Measurements from ENCODE around the gene ADAMTS2. TPM values are rescaled to one million over a fixed set of nuclear protein-coding genes. Genes with fewer than 3 reads are reported as not detected.

ADAMTS2 gene
- total RNA-seq, 2 experiments from 2014 or later = not detected

- Mint-ChIP-seq H3K27ac (no peak overlapping the region), H3K4me3 (no peak overlapping the region), H3K27me3 (no peaks in the 10 kb centered on the region), H3K36me3 (ENCODE audit: low read depth) (no peaks in the 10 kb centered on the region), H3K4me1 (ENCODE audit: low read depth) (peaks cover 7% of the 10 kb centered on the region), H3K9me3 (no peaks in the 10 kb centered on the region)
- ChIA-PET CTCF (no interaction called here), POLR2A (no interaction called here)
- H3K9me3 ChIP-seq (ENCODE audit: control insufficient read depth in 1 of 2, insufficient read depth in 1 of 2, low read length in 2 of 2) = peaks cover 0 to 7% of the 10 kb centered on the region in 2 experiments
- H3K4me3 ChIP-seq (ENCODE audit: low read length) = no peak overlapping the region
- H3K27ac ChIP-seq (ENCODE audit: low read depth in 1 of 2, low read length in 2 of 2) = no peak overlapping the region
- H3K4me1 ChIP-seq (ENCODE audit: insufficient read depth, low read length) = no peaks in the 10 kb centered on the region
- no peaks in the 10 kb centered on the region for H3K36me3 ChIP-seq (ENCODE audit: insufficient read depth, low read length)
- no peak for TF ChIP-seq CTCF (IDR thresholded peaks at IDR 0.05)
- DNase-seq = no peak
- H3K27me3 ChIP-seq (ENCODE audit: control insufficient read depth in 1 of 2, insufficient read depth in 2 of 2, low read length in 2 of 2) = no peaks in the 10 kb centered on the region
- intact Hi-C loops (cut with DNase I, micrococcal nuclease) = no loop called here
- ATAC-seq (ENCODE audit: poor library complexity) = no peak
Measured at GRCh38 chr5:179278546-179278945, 66.7 kb downstream of the ADAMTS2 start.

DNA sequence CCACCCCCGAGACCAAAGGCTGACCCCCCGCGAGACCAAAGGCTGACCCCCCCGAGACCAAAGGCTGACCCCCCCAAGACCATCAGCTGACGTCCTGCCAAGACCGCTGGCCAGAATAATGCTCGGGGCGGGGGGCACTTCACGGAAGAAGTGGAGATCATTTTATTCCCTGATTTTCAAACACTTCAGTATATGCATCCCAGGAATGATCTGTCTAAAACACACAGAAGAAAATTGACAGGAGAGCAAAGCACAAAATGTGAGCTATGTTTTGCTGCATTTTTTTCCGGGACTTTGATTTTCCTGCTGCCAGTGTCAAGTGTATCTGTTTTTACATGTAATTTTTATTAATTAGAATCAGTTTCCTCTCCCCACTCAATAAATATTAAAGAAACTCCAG is 67.1 kb downstream of the ADAMTS2 start:
- H3K4me3 ChIP-seq (ENCODE audit: low read length) = no peak overlapping the region
- Mint-ChIP-seq H3K27ac (no peak overlapping the region), H3K4me3 (no peak overlapping the region), H3K9me3 (no peaks in the 10 kb centered on the region), H3K36me3 (ENCODE audit: low read depth) (no peaks in the 10 kb centered on the region), H3K4me1 (ENCODE audit: low read depth) (peaks cover 7% of the 10 kb centered on the region), H3K27me3 (no peaks in the 10 kb centered on the region)
- ChIA-PET POLR2A (no interaction called here), CTCF (no interaction called here)
- no peak for DNase-seq
- no peaks in the 10 kb centered on the region for H3K27me3 ChIP-seq (ENCODE audit: control insufficient read depth in 1 of 2, insufficient read depth in 2 of 2, low read length in 2 of 2)
- H3K9me3 ChIP-seq (ENCODE audit: control insufficient read depth in 1 of 2, insufficient read depth in 1 of 2, low read length in 2 of 2) = peaks cover 0 to 7% of the 10 kb centered on the region in 2 experiments
- intact Hi-C loops (cut with DNase I, micrococcal nuclease) = no loop called here
- H3K4me1 ChIP-seq (ENCODE audit: insufficient read depth, low read length) = no peaks in the 10 kb centered on the region
- H3K36me3 ChIP-seq (ENCODE audit: insufficient read depth, low read length) = no peaks in the 10 kb centered on the region
- no peak for ATAC-seq (ENCODE audit: poor library complexity)
- H3K27ac ChIP-seq (ENCODE audit: low read depth in 1 of 2, low read length in 2 of 2) = no peak overlapping the region
- no peak for TF ChIP-seq CTCF (IDR thresholded peaks at IDR 0.05)

GRCh38 chr5:179276838-179277395 is 68.3 kb downstream of the ADAMTS2 start:
- no peaks in the 10 kb centered on the region for H3K27me3 Mint-ChIP-seq
- POLR2A ChIA-PET = no interaction called here
- CTCF ChIA-PET = no interaction called here
- peaks cover 7% of the 10 kb centered on the region for H3K4me1 Mint-ChIP-seq (ENCODE audit: low read depth)
- no peak for TF ChIP-seq CTCF (IDR thresholded peaks at IDR 0.05)
- no peak overlapping the region for H3K27ac Mint-ChIP-seq
- H3K36me3 ChIP-seq (ENCODE audit: insufficient read depth, low read length) = no peaks in the 10 kb centered on the region
- H3K9me3 ChIP-seq (ENCODE audit: control insufficient read depth in 1 of 2, insufficient read depth in 1 of 2, low read length in 2 of 2) = peaks cover 0 to 7% of the 10 kb centered on the region in 2 experiments
- H3K27ac ChIP-seq (ENCODE audit: low read depth in 1 of 2, low read length in 2 of 2) = no peak overlapping the region
- no peaks in the 10 kb centered on the region for H3K9me3 Mint-ChIP-seq
- DNase-seq (no peak), ATAC-seq (ENCODE audit: poor library complexity) (no peak)
- H3K4me3 ChIP-seq (ENCODE audit: low read length) = no peak overlapping the region
- no peaks in the 10 kb centered on the region for H3K36me3 Mint-ChIP-seq (ENCODE audit: low read depth)
- no peaks in the 10 kb centered on the region for H3K27me3 ChIP-seq (ENCODE audit: control insufficient read depth in 1 of 2, insufficient read depth in 2 of 2, low read length in 2 of 2)
- no peaks in the 10 kb centered on the region for H3K4me1 ChIP-seq (ENCODE audit: insufficient read depth, low read length)
- H3K4me3 Mint-ChIP-seq = no peak overlapping the region
- intact Hi-C loops (cut with DNase I, micrococcal nuclease) = no loop called here
